NOMO-1 treated with dmso at 0.1 percent for 144 hours (cell line): ENCODE results near the gene PC.
"Not testable (repeated sequence)": the region's sequence is repeated elsewhere in the genome, so short reads cannot be mapped to it uniquely, and the experiment has no call there.

Source experiments
- DNase-seq: peaks from one replicate; lab custom pipeline; 2025; ENCODE audit not compliant: unreplicated experiment; lab: John Stamatoyannopoulos, UW

PC gene

GRCh38 chr11:66979336-66979980 is 21.3 kb upstream of the PC start:
- DNase-seq = no peak

GRCh38 chr11:66978717-66979116 is 20.5 kb upstream of the PC start:
- DNase-seq = no peak

GRCh38 chr11:66978229-66978628 is 20.0 kb upstream of the PC start:
- DNase-seq = no peak

- DNase-seq = no peak
These were observed 18.7 kb upstream of the PC start for GRCh38 chr11:66976925-66977324.

GRCh38 chr11:66976028-66976467 is 17.9 kb upstream of the PC start:
- no peak for DNase-seq

GRCh38 chr11:66975405-66976027 is 17.3 kb upstream of the PC start:
- no peak for DNase-seq

GRCh38 chr11:66974724-66975404 is 16.7 kb upstream of the PC start, which contains the start of gene C11orf86:
Gene C11orf86, plus strand, starts transcription at chr11:66975304. Its CDS starts 59 bp downstream, at chr11:66975363.
- DNase-seq = no peak

- DNase-seq = peak; percentile 31
These were observed 15.9 kb upstream of the PC start for GRCh38 chr11:66973956-66974580.

- no peak for DNase-seq
These were observed 13.3 kb upstream of the PC start for GRCh38 chr11:66971488-66971887.

GRCh38 chr11:66970807-66971442 is 12.7 kb upstream of the PC start:
- peak; percentile 94 for DNase-seq

- no peak for DNase-seq
These were observed 12.2 kb upstream of the PC start for GRCh38 chr11:66970371-66970806.

GRCh38 chr11:66969584-66970225 is 11.5 kb upstream of the PC start:
- no peak for DNase-seq

GRCh38 chr11:66967670-66968425 is 9.7 kb upstream of the PC start:
- no peak for DNase-seq

- no peak for DNase-seq
These were observed 8.2 kb upstream of the PC start for GRCh38 chr11:66966351-66966750.

- DNase-seq = no peak
These were observed 6.3 kb upstream of the PC start for GRCh38 chr11:66964495-66964894.

- no peak for DNase-seq
These were observed 4.6 kb upstream of the PC start for GRCh38 chr11:66962801-66963200.

- no peak for DNase-seq
These were observed 4.1 kb upstream of the PC start for GRCh38 chr11:66962247-66962646.

- not testable (repeated sequence) for DNase-seq
These were observed 3.6 kb upstream of the PC start for GRCh38 chr11:66961691-66962213.

- DNase-seq = no peak
These were observed 732 bp upstream of the PC start for GRCh38 chr11:66958956-66959274.

- no peak for DNase-seq
These were observed 282 bp downstream of the PC start for GRCh38 chr11:66957971-66958231.
